Measurements from ENCODE around the gene DEXI. TPM values are rescaled to one million over a fixed set of nuclear protein-coding genes. Genes with fewer than 3 reads are reported as not detected.
A peak's percentile ranks its signal among the peaks of the same experiment; 100 is the strongest.

The DEXI gene
- total RNA-seq, 1 donor from 2014 or later: 94.2 TPM

GRCh38 chr16:10980813-10981212 lies 38.5 kb upstream of the DEXI start:
- Histone ChIP-seq H3K9me3 (no peaks in the 10 kb centered on the region), H3K27ac (peak overlapping the region; percentile 76 to 77)
- no peak for TF ChIP-seq CTCF (IDR thresholded peaks at IDR 0.05)

GRCh38 chr16:10979717-10980601 lies 37.7 kb upstream of the DEXI start:
- intact Hi-C loops (cut with DNase I): no loop called here
- peak overlapping the region; percentile 76 to 77 for H3K27ac ChIP-seq
- peak; percentile 72 to 89 for DNase-seq (ENCODE audit: low spot score in 2 of 2)
- no peaks in the 10 kb centered on the region for H3K9me3 ChIP-seq
- H3K4me3 ChIP-seq: peak overlapping the region in 1 of 2 donors; percentile 28
- no peaks in the 10 kb centered on the region for H3K27me3 ChIP-seq
- peaks cover 0 to 26% of the 10 kb centered on the region in 2 donors for H3K36me3 ChIP-seq
- no peak for TF ChIP-seq CTCF (IDR thresholded peaks at IDR 0.05)
- H3K4me1 ChIP-seq: peaks cover 0 to 14% of the 10 kb centered on the region in 2 donors

More at GRCh38 chr16:10980813-10981212, 38.5 kb upstream of the DEXI start:
- Histone ChIP-seq H3K27me3 (no peaks in the 10 kb centered on the region), H3K4me1 (peaks cover 0 to 14% of the 10 kb centered on the region in 2 donors), H3K4me3 (no peak overlapping the region), H3K36me3 (peaks cover 0 to 22% of the 10 kb centered on the region in 2 donors)
- no peak for DNase-seq (ENCODE audit: low spot score in 2 of 2)
- intact Hi-C loops (cut with DNase I): no loop called here

GRCh38 chr16:10978871-10979446 lies 36.7 kb upstream of the DEXI start:
- Histone ChIP-seq H3K27ac (peak overlapping the region; percentile 76 to 77), H3K4me1 (peaks cover 0 to 14% of the 10 kb centered on the region in 2 donors), H3K4me3 (no peak overlapping the region), H3K9me3 (no peaks in the 10 kb centered on the region), H3K36me3 (peaks cover 0 to 26% of the 10 kb centered on the region in 2 donors), H3K27me3 (no peaks in the 10 kb centered on the region)
- intact Hi-C loops (cut with DNase I): no loop called here
- no peak for TF ChIP-seq CTCF (IDR thresholded peaks at IDR 0.05)
- DNase-seq (ENCODE audit: low spot score in 2 of 2): no peak

GRCh38 chr16:10978124-10978523 lies 35.9 kb upstream of the DEXI start:
- intact Hi-C loops (cut with DNase I): no loop called here
- no peaks in the 10 kb centered on the region for H3K27me3 ChIP-seq
- peaks cover 0 to 26% of the 10 kb centered on the region in 2 donors for H3K36me3 ChIP-seq
- DNase-seq (ENCODE audit: low spot score in 2 of 2): no peak
- no peaks in the 10 kb centered on the region for H3K9me3 ChIP-seq
- TF ChIP-seq CTCF (IDR thresholded peaks at IDR 0.05): no peak
- peaks cover 0 to 14% of the 10 kb centered on the region in 2 donors for H3K4me1 ChIP-seq
- no peak overlapping the region for H3K4me3 ChIP-seq
- peak overlapping the region in 1 of 2 donors; percentile 77 for H3K27ac ChIP-seq

GRCh38 chr16:10976634-10977033 lies 34.4 kb upstream of the DEXI start:
- TF ChIP-seq CTCF (IDR thresholded peaks at IDR 0.05): no peak
- intact Hi-C loops (cut with DNase I): no loop called here
- H3K4me1 ChIP-seq: peaks cover 8 to 25% of the 10 kb centered on the region in 2 donors
- no peaks in the 10 kb centered on the region for H3K27me3 ChIP-seq
- DNase-seq (ENCODE audit: low spot score in 2 of 2): no peak
- peaks cover 0 to 26% of the 10 kb centered on the region in 2 donors for H3K36me3 ChIP-seq
- no peak overlapping the region for H3K27ac ChIP-seq
- no peak overlapping the region for H3K4me3 ChIP-seq
- H3K9me3 ChIP-seq: no peaks in the 10 kb centered on the region
